Astrocyte (in vitro differentiated cells and primary cell): ENCODE measurements around the gene ATCAY. TPM values are rescaled to one million over a fixed set of nuclear protein-coding genes. Genes with fewer than 3 reads are reported as not detected.
A peak's percentile ranks its signal among the peaks of the same experiment; 100 is the strongest.

Source experiments
- DNase-seq: peaks from one replicate; pipeline ENCODE4 v3.0.0-alpha.2; 2010; ENCODE audit warnings: low read depth
- FAIRE-seq: peaks from 2 replicates; lab custom pipeline; 2011; peaks lifted over from hg19 to GRCh38; lab: Jason Lieb, UNC
- H2AFZ ChIP-seq: 2 replicates; pipeline ENCODE4 v1.6.0; 2012; ENCODE audit warnings: low read depth, low read length, inconsistent platforms
- H3K27ac ChIP-seq: 2 replicates; pipeline ENCODE4 v1.5.1; 2011; ENCODE audit warnings: low read depth, low read length, inconsistent platforms
- H3K27me3 ChIP-seq: 2 replicates; pipeline ENCODE4 v1.6.0; 2011; ENCODE audit warnings: low read length, inconsistent platforms; ENCODE audit not compliant: insufficient read depth
- H3K36me3 ChIP-seq: 2 replicates; pipeline ENCODE4 v1.5.1; 2011; ENCODE audit warnings: low read length, inconsistent platforms; ENCODE audit not compliant: insufficient read depth
- H3K4me1 ChIP-seq: 2 replicates; pipeline ENCODE4 v1.5.1; 2011; ENCODE audit warnings: low read length, inconsistent platforms; ENCODE audit not compliant: insufficient read depth
- H3K4me2 ChIP-seq: 2 replicates; pipeline ENCODE4 v1.6.0; 2012; ENCODE audit warnings: low read length, inconsistent platforms
- H3K4me3 ChIP-seq: 2 replicates; pipeline ENCODE4 v1.5.1; 2011; ENCODE audit warnings: low read depth, mild to moderate bottlenecking, low read length, inconsistent platforms; ENCODE audit not compliant: insufficient read depth
- H3K79me2 ChIP-seq: 2 replicates; pipeline ENCODE4 v1.6.0; 2012; ENCODE audit warnings: mild to moderate bottlenecking, low read length, inconsistent platforms; ENCODE audit not compliant: insufficient read depth
- H3K9ac ChIP-seq: 2 replicates; pipeline ENCODE4 v1.6.0; 2012; ENCODE audit warnings: mild to moderate bottlenecking, low read length, inconsistent platforms
- H3K9me3 ChIP-seq: 2 replicates; pipeline ENCODE4 v1.5.1; 2012; ENCODE audit warnings: low read depth, mild to moderate bottlenecking, low read length, inconsistent platforms; ENCODE audit not compliant: insufficient read depth
- H4K20me1 ChIP-seq: 2 replicates; pipeline ENCODE4 v1.6.0; 2012; ENCODE audit warnings: low read length, inconsistent platforms; ENCODE audit not compliant: insufficient read depth
- H3K27ac Mint-ChIP-seq: one replicate; pipeline ENCODE4 v1.8.0; 2021; ENCODE audit warnings: mild to moderate bottlenecking, mixed read lengths; ENCODE audit not compliant: unreplicated experiment
- H3K27me3 Mint-ChIP-seq: one replicate; pipeline ENCODE4 v1.8.0; 2021; ENCODE audit warnings: low read depth, mixed read lengths; ENCODE audit not compliant: unreplicated experiment
- H3K36me3 Mint-ChIP-seq: one replicate; pipeline ENCODE4 v1.8.0; 2021; ENCODE audit warnings: low read depth, mixed read lengths; ENCODE audit not compliant: unreplicated experiment
- H3K4me1 Mint-ChIP-seq: one replicate; pipeline ENCODE4 v1.8.0; 2021; ENCODE audit warnings: low read depth, mixed read lengths; ENCODE audit not compliant: unreplicated experiment
- H3K4me3 Mint-ChIP-seq: one replicate; pipeline ENCODE4 v1.8.0; 2021; ENCODE audit warnings: mild to moderate bottlenecking, moderate library complexity, mixed read lengths; ENCODE audit not compliant: unreplicated experiment
- H3K9me3 Mint-ChIP-seq: one replicate; pipeline ENCODE4 v1.8.0; 2021; ENCODE audit warnings: mild to moderate bottlenecking, mixed read lengths; ENCODE audit not compliant: unreplicated experiment
- EZH2 ChIP-seq: IDR thresholded peaks from 2 replicates; pipeline ENCODE4 v1.6.1; 2012; ENCODE audit warnings: mild to moderate bottlenecking, low read length, inconsistent platforms; ENCODE audit not compliant: insufficient read depth
- total RNA-seq: library from RNA; stranded (reverse); gene quantifications from 2 replicates; pipeline ENCODE4 v1.2.1, GENCODE V29; 2021
- TF ChIP-seq, protein P1 (sequence below): IDR thresholded peaks from 2 replicates; pipeline ENCODE4 v1.5.1; 2011; ENCODE audit warnings: low read depth, mild to moderate bottlenecking, inconsistent platforms, low read length, moderate library complexity; ENCODE audit not compliant: insufficient read depth

ATCAY gene
- total RNA-seq, 1 donor from 2014 or later = 6.5 TPM

DNA sequence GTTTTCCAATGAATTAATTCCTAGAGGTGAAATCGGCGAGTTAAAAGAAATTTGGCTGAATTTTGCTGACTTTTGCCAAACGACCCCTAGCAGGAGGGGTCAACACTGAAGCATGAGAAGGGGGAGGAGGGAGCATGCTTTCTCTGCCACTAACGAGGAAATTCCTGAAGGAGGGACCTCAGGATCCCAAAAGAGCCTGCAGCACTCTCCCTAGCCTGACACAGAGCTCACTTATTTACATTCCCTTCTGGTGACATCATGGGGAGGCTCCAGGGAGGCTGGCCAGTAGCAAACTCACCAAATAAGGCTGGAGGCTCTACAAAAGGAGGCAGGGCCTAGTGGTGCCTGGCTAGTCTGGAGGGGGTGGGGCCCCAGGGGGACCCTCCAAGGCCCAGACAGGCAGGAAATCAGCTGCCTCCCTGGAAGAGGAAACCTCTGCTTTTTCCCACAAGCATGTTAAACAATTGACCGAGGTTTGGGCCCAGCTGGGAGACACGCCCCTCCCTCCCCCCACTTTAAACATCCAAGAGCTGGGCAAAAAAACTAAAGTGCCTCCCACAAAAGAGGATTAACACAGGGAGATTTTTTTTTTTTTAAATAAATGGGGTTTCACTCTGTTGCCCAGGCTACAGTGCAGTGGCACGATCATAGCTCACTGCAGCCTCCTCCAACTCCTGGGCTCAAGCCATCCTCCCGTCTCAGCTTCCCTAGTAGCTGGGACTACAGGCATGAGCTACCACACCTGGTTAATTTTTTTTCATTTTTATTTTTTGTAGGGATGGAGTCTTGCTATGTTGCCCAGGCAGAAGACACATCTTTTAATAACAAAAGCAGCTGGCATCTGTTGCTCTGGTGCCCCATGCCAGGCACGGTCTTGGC is 88.3 kb downstream of the ATCAY start:
- Histone ChIP-seq H3K4me3 (peak overlapping the region; percentile 87), H4K20me1 (peaks cover 79% of the 10 kb centered on the region), H3K4me2 (peak overlapping the region; percentile 99), H2AFZ (no peak overlapping the region), H3K4me1 (peaks cover 29% of the 10 kb centered on the region), H3K27ac (peak overlapping the region; percentile 93), H3K9ac (peak overlapping the region; percentile 100), H3K79me2 (peaks cover 60% of the 10 kb centered on the region), H3K27me3 (no peaks in the 10 kb centered on the region), H3K36me3 (peaks cover 24% of the 10 kb centered on the region), H3K9me3 (no peaks in the 10 kb centered on the region)
- Mint-ChIP-seq H3K9me3 (no peaks in the 10 kb centered on the region), H3K4me1 (peaks cover 25% of the 10 kb centered on the region), H3K4me3 (peak overlapping the region; percentile 96), H3K27me3 (no peaks in the 10 kb centered on the region), H3K27ac (peak overlapping the region; percentile 97), H3K36me3 (peaks cover 15% of the 10 kb centered on the region)
- FAIRE-seq (peak; percentile 86), DNase-seq (peak; percentile 99)
- TF ChIP-seq EZH2 = no peak
- TF ChIP-seq, protein P1, sequence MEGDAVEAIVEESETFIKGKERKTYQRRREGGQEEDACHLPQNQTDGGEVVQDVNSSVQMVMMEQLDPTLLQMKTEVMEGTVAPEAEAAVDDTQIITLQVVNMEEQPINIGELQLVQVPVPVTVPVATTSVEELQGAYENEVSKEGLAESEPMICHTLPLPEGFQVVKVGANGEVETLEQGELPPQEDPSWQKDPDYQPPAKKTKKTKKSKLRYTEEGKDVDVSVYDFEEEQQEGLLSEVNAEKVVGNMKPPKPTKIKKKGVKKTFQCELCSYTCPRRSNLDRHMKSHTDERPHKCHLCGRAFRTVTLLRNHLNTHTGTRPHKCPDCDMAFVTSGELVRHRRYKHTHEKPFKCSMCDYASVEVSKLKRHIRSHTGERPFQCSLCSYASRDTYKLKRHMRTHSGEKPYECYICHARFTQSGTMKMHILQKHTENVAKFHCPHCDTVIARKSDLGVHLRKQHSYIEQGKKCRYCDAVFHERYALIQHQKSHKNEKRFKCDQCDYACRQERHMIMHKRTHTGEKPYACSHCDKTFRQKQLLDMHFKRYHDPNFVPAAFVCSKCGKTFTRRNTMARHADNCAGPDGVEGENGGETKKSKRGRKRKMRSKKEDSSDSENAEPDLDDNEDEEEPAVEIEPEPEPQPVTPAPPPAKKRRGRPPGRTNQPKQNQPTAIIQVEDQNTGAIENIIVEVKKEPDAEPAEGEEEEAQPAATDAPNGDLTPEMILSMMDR = no peak

DNA sequence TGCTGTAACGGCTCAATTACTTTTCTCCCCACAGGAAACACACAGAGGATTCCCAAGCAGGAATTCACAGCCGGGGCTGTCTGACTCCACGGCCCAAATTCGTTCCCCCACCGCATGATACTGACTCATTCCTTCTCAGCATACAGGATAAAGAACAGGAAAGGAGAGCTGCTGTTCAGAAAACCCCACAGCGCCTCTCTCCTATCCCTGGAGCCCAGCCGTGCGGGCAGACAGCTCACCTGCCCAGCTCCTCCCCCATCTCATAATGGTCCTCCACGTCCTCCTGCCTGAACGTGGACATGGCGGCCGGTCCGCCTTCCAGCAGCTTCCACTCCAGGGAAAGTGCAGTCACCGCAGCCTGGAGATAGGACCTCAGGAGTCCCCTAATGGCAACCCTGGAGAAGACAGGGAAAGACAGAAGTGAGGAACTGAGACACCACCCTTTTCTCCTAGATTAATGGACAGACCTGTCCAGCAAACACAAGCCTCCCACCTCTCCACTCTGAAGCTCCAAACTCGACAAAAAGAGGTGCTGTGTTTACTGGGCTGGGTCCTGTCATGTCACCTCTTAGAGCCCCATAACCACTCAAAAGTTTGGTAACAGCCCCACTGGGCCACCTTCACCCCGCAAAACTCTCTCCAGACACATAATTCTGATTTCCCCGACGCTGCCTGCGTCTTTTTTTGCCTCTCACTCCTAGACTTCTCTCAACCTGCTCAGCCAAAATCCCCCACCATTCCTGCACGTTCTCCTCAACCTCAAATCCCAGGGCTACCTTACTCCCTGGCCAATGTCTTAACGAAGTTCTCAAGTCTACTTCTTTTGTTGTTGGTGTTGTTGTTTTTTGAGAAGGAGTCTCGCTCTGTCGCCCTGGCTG is 89.2 kb downstream of the ATCAY start:
- no peak for FAIRE-seq
- Histone ChIP-seq H2AFZ (no peak overlapping the region), H3K4me1 (peaks cover 29% of the 10 kb centered on the region), H3K9me3 (no peaks in the 10 kb centered on the region), H3K36me3 (peaks cover 24% of the 10 kb centered on the region), H3K27me3 (no peaks in the 10 kb centered on the region), H4K20me1 (peaks cover 72% of the 10 kb centered on the region), H3K27ac (peak overlapping the region; percentile 93), H3K9ac (peak overlapping the region; percentile 100), H3K4me2 (peak overlapping the region; percentile 99), H3K4me3 (peak overlapping the region; percentile 87), H3K79me2 (peaks cover 52% of the 10 kb centered on the region)
- peak overlapping the region; percentile 96 for H3K4me3 Mint-ChIP-seq
- peak; percentile 87 for DNase-seq
- peaks cover 25% of the 10 kb centered on the region for H3K4me1 Mint-ChIP-seq
- no peaks in the 10 kb centered on the region for H3K9me3 Mint-ChIP-seq
- H3K36me3 Mint-ChIP-seq = peaks cover 13% of the 10 kb centered on the region
- peak overlapping the region; percentile 97 for H3K27ac Mint-ChIP-seq
- TF ChIP-seq EZH2 = no peak
- TF ChIP-seq, protein P1 = peak; percentile 26
- H3K27me3 Mint-ChIP-seq = no peaks in the 10 kb centered on the region
